Stimulated activated CD8-positive, alpha-beta memory T cell treated with anti-CD3 and anti-CD28 coated beads, Interleukin-2, amount 100 ng/mL, for 1 hour (primary cell): ENCODE measurements around the gene ANGPTL1.
"Not testable (repeated sequence)": the region's sequence is repeated elsewhere in the genome, so short reads cannot be mapped to it uniquely, and the experiment has no call there.

Source experiments
- DNase-seq, 2 donors: peaks; one replicate each; pipeline ENCODE4 v3.0.0-alpha.2; 2020; ENCODE audit warnings: low read depth in 2 of 2

Gene ANGPTL1

DNA sequence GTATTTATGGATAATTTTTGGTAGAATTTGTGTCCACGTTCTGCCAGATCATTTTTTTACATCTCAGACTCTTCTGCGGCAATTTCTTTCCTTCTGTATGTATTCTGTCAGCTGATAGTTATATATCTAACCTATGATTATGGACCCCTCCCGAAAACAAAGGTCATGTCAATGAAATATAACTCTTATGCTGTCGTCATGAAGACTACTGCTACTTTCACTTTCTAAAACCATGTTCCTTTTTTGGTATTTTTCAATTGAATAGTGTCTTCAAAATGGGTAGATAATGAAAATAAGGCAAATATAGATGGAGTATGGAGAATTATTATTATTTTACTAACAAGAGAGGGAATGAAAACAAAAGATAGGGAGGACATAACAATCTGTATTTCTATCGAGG lies 3.2 kb downstream of the ANGPTL1 start:
- DNase-seq = no peak

DNA sequence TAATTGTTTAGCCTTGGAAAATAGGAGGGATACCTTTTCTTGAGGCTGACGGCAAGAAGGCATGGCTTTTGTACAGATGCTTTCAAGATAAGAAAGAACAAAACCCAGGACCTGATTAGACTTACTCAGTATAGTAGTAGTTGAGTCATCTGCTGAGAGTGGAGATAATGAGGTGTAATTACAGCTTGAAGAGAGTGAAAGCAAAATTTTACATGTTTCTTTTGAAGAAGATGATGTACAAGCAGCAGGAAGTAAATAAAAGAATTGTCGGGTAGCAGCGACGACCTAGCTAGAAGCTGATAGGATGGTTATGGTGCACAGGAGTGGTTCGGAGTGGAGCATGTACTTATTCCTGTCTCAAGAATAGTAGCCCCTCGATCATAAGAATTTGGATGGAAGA lies 6.6 kb downstream of the ANGPTL1 start:
- DNase-seq = no peak

DNA sequence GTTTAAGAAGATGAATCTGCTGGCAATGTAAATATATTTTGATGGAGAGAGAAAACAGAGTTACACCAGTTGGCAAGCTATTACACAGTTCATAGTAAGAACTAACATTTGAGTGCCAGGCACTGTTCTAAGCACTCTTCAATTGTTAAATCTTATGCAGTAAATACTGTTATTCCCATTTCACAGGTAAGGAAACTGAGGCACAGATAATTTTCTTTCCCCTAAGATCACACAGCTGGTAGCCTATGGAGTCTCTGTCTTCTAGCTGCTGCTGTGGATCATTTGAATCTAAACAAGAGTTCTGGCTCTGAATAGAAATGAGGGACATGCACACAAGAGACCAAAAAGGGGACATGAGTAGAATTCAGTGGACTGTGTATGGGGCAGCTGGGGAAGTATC lies 8.0 kb downstream of the ANGPTL1 start:
- no peak for DNase-seq

DNA sequence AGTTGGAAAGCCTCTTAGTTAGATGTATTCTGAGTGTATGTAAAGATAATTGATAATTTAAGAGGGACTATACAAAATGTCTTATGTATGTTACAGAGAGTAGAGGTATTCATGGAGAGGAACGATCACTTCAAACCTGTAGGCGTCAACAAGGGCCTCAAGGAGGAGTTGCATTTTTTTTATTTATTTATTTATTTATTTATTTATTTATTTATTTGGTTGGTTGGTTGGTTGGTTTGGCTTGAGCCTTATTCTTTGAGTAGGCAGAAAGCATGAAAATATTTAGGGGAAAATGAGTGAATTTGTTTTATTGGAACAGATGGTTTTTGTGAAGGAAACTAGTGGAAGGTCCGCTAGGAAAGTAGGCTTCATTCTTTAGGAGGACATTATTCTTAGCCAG lies 8.5 kb downstream of the ANGPTL1 start:
- DNase-seq = no peak

DNA sequence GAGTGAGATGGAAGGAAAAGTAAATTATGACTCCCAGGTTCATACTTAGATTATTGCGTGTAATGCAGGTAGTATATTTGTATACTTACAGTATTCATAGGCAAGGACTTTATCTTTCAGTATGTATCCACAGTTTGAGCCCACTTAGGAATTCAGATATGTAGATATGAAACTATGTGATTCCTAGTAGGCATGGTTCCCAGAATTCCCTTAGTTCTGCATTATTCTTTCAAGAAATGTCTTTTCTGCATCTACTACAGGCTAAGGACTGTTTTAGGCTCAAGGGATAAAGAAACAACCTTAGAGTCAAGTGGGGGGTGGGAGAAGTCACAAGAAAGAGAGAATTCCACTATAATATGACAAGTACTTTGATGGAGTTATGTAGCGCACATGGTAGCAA lies 13.8 kb downstream of the ANGPTL1 start:
- DNase-seq = no peak

DNA sequence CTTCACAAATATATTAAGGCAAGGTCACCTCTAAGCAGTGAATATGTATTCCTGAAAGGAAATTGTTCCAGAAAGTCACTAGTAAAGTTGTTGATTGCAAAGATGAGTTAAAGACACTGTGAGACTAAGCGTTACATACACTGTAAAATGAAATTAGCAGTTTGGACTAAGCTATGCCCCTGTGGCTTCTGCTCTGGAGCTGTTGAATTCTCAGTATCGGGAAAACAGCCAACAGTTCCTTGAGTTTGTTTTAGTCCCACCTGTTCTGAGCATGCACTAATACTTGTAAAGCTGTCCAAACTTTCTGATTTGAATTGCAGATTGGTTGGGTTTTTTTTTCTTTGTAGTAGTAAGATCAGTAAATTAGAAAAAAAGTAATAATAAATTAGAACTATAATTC lies 21.0 kb downstream of the ANGPTL1 start:
- no peak for DNase-seq

DNA sequence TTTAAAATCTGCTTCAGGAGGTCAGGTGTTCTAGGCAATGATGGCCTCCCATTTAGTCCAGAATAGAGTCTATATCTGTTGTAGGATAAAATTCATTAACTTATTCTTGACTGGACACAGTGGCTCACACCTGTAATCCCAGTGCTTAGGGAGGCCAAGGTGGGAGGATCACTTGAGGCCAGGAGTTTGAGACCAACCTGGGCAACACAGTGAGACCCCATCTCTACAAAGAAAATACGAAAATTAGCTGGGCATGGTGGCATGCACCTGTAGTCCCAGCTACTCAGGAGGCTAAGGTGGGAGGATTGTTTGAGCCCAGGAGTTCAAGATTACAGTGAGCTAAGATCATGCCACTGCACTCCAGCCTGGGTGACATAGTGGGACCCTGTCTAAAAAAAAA lies 23.0 kb downstream of the ANGPTL1 start:
- DNase-seq = not testable (repeated sequence)

DNA sequence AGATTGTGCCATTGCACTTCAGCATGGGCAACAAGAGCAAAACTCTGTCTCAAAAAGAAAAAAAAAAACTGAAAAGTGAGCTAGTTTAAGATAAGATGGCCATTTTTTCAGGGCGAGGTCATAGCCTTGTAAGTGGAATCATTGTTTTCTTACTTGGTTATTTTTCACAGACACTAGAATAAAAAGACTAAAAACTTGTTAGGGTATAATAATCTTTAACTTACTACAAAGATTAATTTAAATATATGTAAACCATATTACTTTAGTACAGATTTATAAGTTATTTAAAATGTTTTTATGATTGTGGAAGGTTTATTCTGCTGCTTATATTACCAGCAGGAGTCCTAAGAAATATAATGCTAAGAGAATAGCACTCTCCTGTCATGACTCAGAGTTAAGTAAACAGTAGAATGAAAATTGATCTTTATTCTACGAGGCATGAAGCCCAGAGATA lies 23.5 kb downstream of the ANGPTL1 start:
- no peak for DNase-seq

DNA sequence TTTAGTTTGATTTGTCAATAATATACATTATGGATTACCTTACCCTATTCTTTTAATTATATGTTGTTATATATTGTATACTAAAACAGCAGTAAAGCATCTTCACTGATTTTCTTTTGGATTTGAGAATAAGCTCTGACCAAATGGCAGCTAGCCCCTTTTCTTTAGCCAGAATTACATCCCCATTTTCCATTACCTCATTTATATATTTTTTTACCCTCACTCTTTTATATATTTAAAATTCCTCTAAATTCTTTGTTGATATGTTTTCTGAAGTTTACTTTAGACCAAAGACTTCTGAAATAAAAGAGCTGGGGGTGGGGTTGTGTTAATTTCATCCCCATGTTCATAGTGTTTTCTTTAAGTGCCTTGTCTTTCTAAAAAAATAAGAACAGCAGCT lies 24.6 kb downstream of the ANGPTL1 start:
- DNase-seq = no peak

DNA sequence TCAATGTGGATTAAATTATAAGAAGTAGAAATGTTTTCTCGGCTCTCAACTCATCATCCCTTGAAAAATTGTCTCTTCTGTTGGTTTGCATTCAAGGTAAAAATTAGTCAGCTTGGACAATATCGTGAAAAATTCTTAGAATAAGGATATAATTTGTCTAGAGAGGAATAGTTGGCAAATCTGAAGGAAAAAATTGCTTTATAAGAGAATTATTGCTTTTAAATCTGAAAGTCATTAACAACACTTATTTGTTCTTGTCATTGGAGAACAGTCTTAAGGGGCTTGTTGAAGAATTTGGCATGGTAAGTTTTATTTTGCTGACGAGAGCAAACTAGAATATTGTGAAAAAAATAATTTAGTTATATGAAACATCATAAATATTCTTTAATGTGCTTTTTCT lies 26.4 kb downstream of the ANGPTL1 start:
- DNase-seq = no peak

DNA sequence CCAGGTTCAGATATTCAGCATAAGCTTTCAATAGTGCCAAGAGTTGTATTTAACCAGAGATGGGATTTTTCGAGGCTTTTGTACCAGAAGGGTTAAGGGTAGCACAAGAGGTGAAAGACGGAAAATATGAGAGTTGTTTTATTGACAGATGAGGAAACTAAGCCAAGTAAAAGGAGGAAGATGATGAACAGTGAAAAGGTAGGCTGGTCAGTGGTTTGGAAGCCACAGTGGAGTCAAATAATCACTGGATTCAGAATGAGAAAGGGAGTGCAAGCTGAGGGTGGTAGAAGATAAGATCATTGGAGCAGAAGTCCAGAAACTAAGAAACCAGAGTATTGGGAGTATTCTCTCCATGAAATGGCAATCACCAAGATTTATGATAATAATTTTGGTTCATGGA lies 45.7 kb downstream of the ANGPTL1 start:
- no peak for DNase-seq

DNA sequence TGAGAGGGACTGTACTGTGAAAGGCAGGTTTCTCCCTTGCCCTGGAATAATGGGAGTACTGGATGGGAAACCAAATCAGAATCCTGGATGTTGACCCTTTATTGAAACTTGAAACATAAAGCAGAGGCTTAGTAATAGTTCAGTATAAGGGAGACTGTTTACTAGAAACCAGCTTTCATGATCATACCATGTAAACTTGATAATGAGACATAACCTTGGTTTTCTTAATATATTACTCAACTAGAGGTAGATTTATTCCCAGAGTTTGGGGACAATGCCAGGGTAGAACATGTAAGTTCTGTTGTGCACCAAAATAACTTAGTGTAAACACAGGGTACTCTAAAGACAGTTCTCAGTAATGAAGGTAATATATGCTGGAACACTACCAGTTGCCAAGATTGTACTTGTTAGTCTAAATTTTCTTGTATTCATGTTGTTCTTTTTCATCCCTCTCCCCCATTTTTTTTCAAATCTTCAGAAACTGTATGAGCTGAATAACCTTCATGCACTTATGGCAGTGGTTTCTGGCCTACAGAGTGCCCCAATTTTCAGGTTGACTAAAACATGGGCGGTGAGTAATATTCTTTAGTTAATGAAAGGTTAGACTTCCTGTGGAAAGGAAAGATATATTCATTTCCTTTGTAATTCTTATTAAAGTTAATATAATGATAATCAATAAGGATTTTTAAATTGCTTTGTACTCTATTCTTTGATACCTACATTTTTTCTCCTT lies 49.6 kb downstream of the ANGPTL1 start:
- no peak for DNase-seq

DNA sequence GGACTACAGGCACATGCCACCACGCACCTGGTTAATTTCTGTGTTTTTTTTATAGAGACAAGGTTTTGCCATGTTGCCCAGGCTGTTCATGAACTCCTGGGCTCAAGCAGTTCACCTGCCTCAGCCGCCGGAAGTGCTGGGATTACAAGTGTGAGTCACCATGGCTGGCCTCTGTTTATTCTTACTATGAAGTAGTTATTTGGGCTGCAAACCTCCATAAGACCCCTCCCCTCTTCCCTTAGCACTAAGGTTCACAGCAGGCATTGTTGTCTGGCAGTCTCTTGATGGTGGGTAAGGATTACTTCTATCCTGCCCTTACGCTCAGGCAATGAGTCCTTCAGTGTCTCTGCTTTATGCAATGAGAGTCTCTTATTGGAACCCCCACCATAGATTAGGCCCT lies 51.8 kb downstream of the ANGPTL1 start:
- no peak for DNase-seq

DNA sequence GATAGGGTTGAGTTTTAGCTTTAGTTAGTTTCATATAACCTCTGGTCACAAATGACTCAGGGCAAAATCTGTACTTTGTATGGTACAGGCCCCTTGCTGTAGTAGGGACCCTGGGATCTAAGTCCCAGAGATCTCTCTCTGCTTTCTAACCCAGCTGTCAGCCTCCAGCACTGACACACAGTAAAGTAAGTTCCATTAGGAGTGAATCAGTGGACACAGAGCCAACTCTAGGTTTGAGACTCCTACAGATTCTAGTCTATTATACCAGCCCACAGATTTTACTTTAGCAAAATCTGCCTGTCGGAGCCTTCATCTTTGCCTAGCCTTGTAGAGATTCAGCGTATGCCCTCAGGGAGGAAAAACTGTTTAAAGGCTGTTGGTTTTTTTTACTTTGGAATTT lies 52.5 kb downstream of the ANGPTL1 start:
- no peak for DNase-seq

DNA sequence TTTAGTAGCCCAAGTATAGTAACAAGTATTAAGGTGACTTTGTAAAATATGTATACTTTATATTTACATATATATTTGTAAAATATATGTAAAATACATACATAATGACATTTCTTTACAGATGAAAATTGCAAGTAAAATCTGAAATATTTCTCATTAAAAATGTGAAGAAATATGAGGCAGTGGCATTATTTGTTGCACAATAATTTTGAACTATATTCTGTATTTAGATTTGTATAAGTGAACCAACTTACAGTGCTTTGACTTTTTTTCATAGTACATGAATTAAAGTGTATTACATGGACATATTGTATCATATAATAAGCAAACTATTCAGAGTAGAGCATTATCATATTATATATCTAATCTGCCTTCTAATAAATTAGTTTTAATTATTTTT lies 60.3 kb downstream of the ANGPTL1 start:
- DNase-seq = no peak

DNA sequence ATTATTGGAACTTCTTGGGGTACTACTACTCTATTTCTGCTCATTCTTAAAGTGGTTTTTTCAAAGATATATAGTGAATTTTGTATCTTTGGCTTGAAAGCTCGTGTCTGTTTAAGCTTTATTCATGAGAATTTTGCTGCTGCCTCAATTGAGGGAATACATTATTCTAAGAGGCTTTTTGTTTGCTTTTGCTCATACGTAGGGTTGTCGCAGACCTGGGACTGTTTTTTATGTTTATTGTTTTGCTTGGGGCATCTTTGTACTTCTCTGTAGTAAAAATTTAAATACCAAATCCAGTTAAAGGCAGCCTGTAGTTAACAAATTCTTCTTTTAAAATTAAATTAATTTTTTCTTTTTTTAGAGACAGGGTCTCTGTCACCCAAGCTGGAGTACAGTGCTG lies 62.3 kb downstream of the ANGPTL1 start:
- DNase-seq = no peak

DNA sequence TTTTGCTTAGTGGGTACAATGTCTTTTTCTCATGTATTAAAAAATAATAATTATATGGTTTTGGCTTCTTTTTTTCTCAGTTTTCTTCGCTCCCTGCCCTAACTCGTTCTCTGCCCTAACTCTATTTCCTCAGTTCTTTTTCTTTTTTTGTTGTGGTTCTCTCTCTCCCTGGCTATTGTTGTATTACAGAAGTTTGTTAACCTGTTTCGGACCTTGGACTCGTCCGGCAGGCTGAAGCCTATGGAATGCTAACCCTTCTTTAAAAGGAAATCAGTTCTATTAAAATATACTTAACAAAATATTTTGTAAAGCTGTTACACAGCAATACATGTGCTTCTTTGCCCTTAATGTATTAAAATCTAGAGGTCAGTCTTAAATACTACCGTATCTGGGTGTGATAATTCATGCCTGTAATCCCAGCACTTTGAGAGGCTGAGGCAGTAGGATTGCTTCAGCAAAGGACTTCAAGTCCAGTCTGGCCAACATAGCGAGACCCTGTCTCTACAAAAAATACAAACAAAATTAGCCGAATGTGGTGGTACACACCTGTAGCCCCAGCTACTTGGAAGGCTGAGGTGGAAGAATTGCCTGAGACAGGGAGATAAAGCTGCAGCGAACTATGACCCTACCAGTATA lies 64.1 kb downstream of the ANGPTL1 start:
- DNase-seq = no peak

DNA sequence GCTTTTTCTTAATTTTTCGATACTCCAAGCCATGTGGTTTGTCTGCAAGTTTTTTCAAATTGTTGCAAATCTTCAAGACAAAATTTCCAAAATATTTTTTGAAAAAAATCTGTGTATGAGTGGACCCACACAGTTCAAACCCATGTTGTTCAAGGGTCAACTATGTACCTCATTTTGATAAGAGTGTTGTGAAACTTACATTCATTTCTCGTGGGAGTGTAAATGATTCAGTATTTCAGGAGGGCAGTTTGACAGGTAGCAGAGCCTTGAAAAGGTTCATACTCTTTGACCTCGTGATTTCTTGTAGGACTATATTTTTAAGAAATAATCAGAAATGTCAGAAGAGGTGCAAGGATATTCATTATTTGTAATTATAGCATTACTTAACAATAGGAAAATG lies 68.0 kb downstream of the ANGPTL1 start:
- DNase-seq = no peak
